Measurements from ENCODE around the gene SLC2A11. TPM values are rescaled to one million over a fixed set of nuclear protein-coding genes. Genes with fewer than 3 reads are reported as not detected.
A peak's percentile ranks its signal among the peaks of the same experiment; 100 is the strongest.

Gene SLC2A11
- total and polyA plus RNA-seq, 9 of the 15 experiments (the other 6 are each of a cell fraction or from before 2014, with no cell fraction given), result 0.44 to 2.7 (median 2.1) TPM

GRCh38 chr22:23812378-23812777 lies 45.3 kb upstream of the SLC2A11 start:
- BruUV-seq (replicated peaks), result no TSS peak
- CTCF ChIA-PET (ENCODE audit: low intra/inter-chr PET ratio), result no interaction called here
- no peaks in the 10 kb centered on the region; a peak in 1 of 5 replicates for H3K4me1 ChIP-seq (replicated peaks in 1 of 2; ENCODE audit: control insufficient read depth in 2 of 2, insufficient read depth in 2 of 2, low read length in 2 of 2)
- POLR2A ChIA-PET, result interaction anchor here (0.6 to 1.3 kb wide), 2 partner anchors 39 to 228 kb away, joined by 3 to 6 read pairs; no protein-coding TSS in a partner anchor
- in situ Hi-C loops (cut with MboI) (no loop called here), intact Hi-C loops (cut with micrococcal nuclease) (no loop called here)
- no peak for ATAC-seq
- H3K27me3 ChIP-seq (ENCODE audit: control insufficient read depth in 2 of 2, insufficient read depth in 2 of 2, low read length in 2 of 2), result no peaks in the 10 kb centered on the region
- H3K9ac ChIP-seq (ENCODE audit: insufficient read depth in 1 of 2, low read depth in 2 of 2, low read length in 2 of 2), result no peak overlapping the region
- H3K4me2 ChIP-seq (ENCODE audit: insufficient read depth, low read length), result no peak overlapping the region
- WGBS (ENCODE audit: insufficient coverage, low coverage, missing lambda C conversion rate), result 94% methylated on average over 4 of the region's 4 CpGs
- no peaks in the 10 kb centered on the region for H3K79me2 ChIP-seq (ENCODE audit: control insufficient read depth, insufficient read depth, low read length)
- no peaks in the 10 kb centered on the region for H4K20me1 ChIP-seq (replicated peaks; ENCODE audit: control insufficient read depth, insufficient read depth, low read length)
- no peak for TF ChIP-seq GABPA (tag; conservative IDR thresholded peaks at IDR 0.05; ENCODE audit: low read depth)
- TF ChIP-seq CEBPG (CRISPR knock-in tag; IDR thresholded peaks at IDR 0.05), result no peak
- peak; percentile 50 to 80 for TF ChIP-seq CEBPG (tag; conservative IDR thresholded peaks at IDR 0.05 in 1 of 2, IDR thresholded peaks at IDR 0.05 in 1 of 2)
- no peak for TF ChIP-seq MBD2 (IDR thresholded peaks at IDR 0.05; ENCODE audit: borderline replicate concordance, low read depth)
- no peak for TF ChIP-seq ZNF830 (CRISPR knock-in tag; IDR thresholded peaks at IDR 0.05)
- TF ChIP-seq HES1 (IDR thresholded peaks at IDR 0.05; ENCODE audit: low read depth), result no peak
- TF ChIP-seq NFYB (IDR thresholded peaks at IDR 0.05; ENCODE audit: extremely low read depth, insufficient read length), result no peak
- no peak for TF ChIP-seq ZNF324 (CRISPR knock-in tag; IDR thresholded peaks at IDR 0.05)
- no peak for TF ChIP-seq DMBX1 (CRISPR knock-in tag; IDR thresholded peaks at IDR 0.05; ENCODE audit: borderline replicate concordance)
- no peak for TF ChIP-seq BCL6 (CRISPR knock-in tag; IDR thresholded peaks at IDR 0.05)
- peak; percentile 87 for TF ChIP-seq CEBPB (tag; IDR thresholded peaks at IDR 0.05)
- no peak for TF ChIP-seq ESRRB (CRISPR knock-in tag; IDR thresholded peaks at IDR 0.05; ENCODE audit: borderline replicate concordance)
- no peak for TF ChIP-seq ZBED1 (IDR thresholded peaks at IDR 0.05)
- TF ChIP-seq BRCA1 (IDR thresholded peaks at IDR 0.05), result no peak
- TF ChIP-seq BRCA1 (CRISPR knock-in tag; IDR thresholded peaks at IDR 0.05), result no peak
- TF ChIP-seq ZNF436 (CRISPR knock-in tag; IDR thresholded peaks at IDR 0.05), result no peak
- TF ChIP-seq TOE1 (IDR thresholded peaks at IDR 0.05; ENCODE audit: borderline replicate concordance), result no peak
- no peak for TF ChIP-seq TOE1 (CRISPR knock-in tag; IDR thresholded peaks at IDR 0.05; ENCODE audit: borderline replicate concordance, low read depth)
- no peak for TF ChIP-seq C11orf30 (IDR thresholded peaks at IDR 0.05; ENCODE audit: low read depth)
- no peaks in the 10 kb centered on the region for H3K9me3 ChIP-seq (replicated peaks; ENCODE audit: control insufficient read depth, insufficient read depth, low read depth, low read length)
- no peaks in the 10 kb centered on the region for H3K9me1 ChIP-seq (ENCODE audit: control insufficient read depth, insufficient read depth, low read length)
- no peak overlapping the region for H3K4me3 ChIP-seq
- DNase-seq (ENCODE audit: extremely low read depth in 1 of 4, low spot score in 3 of 4), result no peak
- no peak overlapping the region for H2AFZ ChIP-seq (ENCODE audit: low read depth, low read length)
- peaks cover 26% of the 10 kb centered on the region; the same call in 2 of the 3 replicates for H3K36me3 ChIP-seq (ENCODE audit: control insufficient read depth, insufficient read depth, low read length)
- H3K27ac ChIP-seq (ENCODE audit: extremely low read depth, low read depth, low read length), result no peak overlapping the region
- FAIRE-seq, result no peak
